ENCODE results near the gene PTGFRN.

DNA sequence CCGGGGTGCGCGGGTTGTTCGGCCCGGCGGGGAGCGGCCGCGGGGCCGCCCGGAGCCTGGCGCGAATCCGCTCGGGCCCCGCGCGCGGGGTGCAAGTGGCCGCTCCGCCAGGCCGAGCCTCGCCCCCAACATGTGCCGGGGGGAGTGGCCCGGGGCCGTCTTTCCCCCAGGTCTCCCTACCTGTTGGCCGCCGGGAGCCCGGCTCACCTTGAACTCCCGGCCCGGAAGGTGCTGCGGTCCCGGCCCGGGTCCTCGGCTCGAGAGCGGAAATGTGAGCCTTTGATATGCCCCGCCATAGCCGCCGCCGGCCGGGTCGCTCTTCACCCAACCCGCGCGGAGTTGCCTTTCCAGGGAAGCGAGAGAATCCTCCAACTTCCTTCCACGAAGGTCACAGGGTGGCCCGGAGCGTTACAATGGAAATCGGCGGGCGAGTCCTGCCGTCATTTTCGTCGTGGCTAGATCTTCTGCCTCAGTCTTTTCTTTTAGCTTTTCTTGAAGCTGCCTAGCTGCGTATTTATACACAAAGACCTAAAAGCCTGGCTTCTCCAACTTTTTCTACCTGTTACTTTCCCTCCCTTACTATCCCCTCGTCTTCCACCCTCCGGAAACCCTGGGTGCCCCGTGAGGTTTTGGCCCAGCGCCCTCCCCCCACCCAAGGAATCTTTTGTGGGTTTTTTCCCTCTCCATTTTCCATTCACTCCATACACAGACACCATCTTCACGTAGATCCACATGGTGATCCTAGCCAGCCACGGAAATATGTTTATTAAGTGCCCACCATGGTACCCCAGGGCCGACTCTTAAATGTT lies 867 bp downstream of the PTGFRN start:
- TF ChIP-seq, protein P1, sequence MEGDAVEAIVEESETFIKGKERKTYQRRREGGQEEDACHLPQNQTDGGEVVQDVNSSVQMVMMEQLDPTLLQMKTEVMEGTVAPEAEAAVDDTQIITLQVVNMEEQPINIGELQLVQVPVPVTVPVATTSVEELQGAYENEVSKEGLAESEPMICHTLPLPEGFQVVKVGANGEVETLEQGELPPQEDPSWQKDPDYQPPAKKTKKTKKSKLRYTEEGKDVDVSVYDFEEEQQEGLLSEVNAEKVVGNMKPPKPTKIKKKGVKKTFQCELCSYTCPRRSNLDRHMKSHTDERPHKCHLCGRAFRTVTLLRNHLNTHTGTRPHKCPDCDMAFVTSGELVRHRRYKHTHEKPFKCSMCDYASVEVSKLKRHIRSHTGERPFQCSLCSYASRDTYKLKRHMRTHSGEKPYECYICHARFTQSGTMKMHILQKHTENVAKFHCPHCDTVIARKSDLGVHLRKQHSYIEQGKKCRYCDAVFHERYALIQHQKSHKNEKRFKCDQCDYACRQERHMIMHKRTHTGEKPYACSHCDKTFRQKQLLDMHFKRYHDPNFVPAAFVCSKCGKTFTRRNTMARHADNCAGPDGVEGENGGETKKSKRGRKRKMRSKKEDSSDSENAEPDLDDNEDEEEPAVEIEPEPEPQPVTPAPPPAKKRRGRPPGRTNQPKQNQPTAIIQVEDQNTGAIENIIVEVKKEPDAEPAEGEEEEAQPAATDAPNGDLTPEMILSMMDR (conservative IDR thresholded peaks at IDR 0.05), result no peak
- peak; percentile 92 for TF ChIP-seq ZFX (IDR thresholded peaks at IDR 0.05)

Data from C4-2B (cell line).